PC-3 (cell line): ENCODE measurements around the gene GFY.

Experiments used
- EZH2 ChIP-seq: fragments of 300-600 bp; sonication (generic); IDR thresholded peaks from one replicate; pipeline ENCODE4 v1.6.1; 2017; ENCODE audit warnings: antibody characterized with exemption, mild to moderate bottlenecking, low read length; ENCODE audit not compliant: unreplicated experiment
- EZH2phosphoT487 ChIP-seq: fragments of 300-600 bp; sonication (generic); IDR thresholded peaks from 2 replicates; pipeline ENCODE4 v1.6.1; 2018; ENCODE audit warnings: mild to moderate bottlenecking, antibody characterized with exemption, low read length, borderline replicate concordance
- TF ChIP-seq, protein P1 (sequence below): fragments of 300-600 bp; sonication (generic); conservative IDR thresholded peaks from 2 replicates; pipeline ENCODE4 v1.5.1; 2017; ENCODE audit warnings: antibody characterized with exemption, low read depth, mild to moderate bottlenecking, low read length

DNA sequence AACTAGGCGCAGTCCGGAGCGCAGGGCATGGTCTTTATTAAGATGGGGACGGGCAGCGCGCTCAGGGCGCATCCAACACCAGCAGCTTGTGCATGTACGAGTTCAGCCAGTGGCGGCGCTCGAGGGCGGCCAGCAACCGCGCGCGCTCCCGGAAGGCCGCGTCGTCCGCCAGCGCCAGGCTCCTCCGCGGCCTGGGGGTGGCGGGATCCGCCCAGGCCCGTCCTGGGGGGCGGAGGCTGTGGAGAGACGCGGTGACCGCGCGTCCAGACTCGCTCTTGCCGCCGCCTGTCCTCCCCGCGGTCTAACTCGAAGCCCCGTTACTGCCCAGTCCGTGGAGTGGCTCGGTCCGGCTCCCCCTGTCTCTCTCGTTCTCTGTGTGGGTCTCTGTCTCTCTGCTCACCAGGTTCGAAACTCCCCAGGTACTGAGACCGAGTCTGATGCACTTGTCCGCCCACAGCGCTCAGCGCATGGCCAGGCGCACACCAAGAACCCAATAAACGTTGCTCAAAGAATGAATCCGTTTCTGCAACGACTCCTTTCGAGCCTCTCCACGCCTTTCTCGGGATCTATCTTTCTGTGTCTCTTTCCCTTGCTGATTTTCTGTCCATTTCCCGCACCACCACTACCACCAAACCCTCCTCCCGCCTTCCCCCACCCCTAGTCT is 2.6 kb upstream of the GFY start:
- TF ChIP-seq, protein P1, sequence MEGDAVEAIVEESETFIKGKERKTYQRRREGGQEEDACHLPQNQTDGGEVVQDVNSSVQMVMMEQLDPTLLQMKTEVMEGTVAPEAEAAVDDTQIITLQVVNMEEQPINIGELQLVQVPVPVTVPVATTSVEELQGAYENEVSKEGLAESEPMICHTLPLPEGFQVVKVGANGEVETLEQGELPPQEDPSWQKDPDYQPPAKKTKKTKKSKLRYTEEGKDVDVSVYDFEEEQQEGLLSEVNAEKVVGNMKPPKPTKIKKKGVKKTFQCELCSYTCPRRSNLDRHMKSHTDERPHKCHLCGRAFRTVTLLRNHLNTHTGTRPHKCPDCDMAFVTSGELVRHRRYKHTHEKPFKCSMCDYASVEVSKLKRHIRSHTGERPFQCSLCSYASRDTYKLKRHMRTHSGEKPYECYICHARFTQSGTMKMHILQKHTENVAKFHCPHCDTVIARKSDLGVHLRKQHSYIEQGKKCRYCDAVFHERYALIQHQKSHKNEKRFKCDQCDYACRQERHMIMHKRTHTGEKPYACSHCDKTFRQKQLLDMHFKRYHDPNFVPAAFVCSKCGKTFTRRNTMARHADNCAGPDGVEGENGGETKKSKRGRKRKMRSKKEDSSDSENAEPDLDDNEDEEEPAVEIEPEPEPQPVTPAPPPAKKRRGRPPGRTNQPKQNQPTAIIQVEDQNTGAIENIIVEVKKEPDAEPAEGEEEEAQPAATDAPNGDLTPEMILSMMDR: no peak; the same call in 1 of the 2 replicates
- no peak for TF ChIP-seq EZH2phosphoT487
- no peak for TF ChIP-seq EZH2
